ENCODE measurements around the gene EEF1A1.

- TF ChIP-seq CTCF (IDR thresholded peaks at IDR 0.05; ENCODE audit: control extremely low read depth in 1 of 3, insufficient read depth in 1 of 3, low read depth in 1 of 3, low read length in 3 of 3) (no peak), EP300 (IDR thresholded peaks at IDR 0.05; ENCODE audit: borderline replicate concordance in 1 of 2, low read depth in 2 of 2, low read length in 2 of 2) (no peak), ATF3 (IDR thresholded peaks at IDR 0.05; ENCODE audit: insufficient read depth, low read depth, low read length) (no peak), RAD21 (IDR thresholded peaks at IDR 0.05 in 1 of 2, conservative IDR thresholded peaks at IDR 0.05 in 1 of 2; ENCODE audit: low read depth in 2 of 2, low read length in 2 of 2) (no peak), CEBPB (IDR thresholded peaks at IDR 0.05; ENCODE audit: low read depth, low read length) (no peak)
These were observed 22.9 kb downstream of the EEF1A1 start for GRCh38 chr6:73497915-73498314.
